Epithelial cell of alveolus of lung (primary cell): Measurements from ENCODE around the gene CSN3. TPM values are rescaled to one million over a fixed set of nuclear protein-coding genes. Genes with fewer than 3 reads are reported as not detected.

ENCODE experiments used
- total RNA-seq: library from RNA; depleted of rRNA; stranded (reverse); fragments of >200 nt; gene quantifications from 2 replicates; pipeline ENCODE4 v1.2.1, GENCODE V29; 2015

The CSN3 gene, protein sequence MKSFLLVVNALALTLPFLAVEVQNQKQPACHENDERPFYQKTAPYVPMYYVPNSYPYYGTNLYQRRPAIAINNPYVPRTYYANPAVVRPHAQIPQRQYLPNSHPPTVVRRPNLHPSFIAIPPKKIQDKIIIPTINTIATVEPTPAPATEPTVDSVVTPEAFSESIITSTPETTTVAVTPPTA
- total RNA-seq, result not detected in 2 replicates

DNA sequence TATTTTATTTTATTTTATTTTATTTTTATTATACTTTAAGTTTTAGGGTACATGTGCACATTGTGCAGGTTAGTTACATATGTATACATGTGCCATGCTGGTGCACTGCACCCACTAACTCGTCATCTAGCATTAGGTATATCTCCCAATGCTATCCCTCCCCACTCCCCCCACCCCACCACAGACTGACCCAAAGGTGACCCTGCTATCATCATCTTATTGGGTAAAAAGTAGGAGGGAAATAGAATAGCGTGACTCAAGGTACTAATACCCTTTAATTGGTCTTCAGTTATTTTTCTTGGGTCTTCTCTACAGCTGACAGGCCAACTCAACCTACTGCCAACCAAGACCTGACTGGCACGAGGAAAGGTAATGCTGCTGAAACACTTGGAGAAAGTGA, at the start of gene CSN3:
TSS of gene CSN3 (plus strand) at position 301 of the 400 bp plus-strand sequence. CDS start 2,223 bp downstream, outside the sequence.

DNA sequence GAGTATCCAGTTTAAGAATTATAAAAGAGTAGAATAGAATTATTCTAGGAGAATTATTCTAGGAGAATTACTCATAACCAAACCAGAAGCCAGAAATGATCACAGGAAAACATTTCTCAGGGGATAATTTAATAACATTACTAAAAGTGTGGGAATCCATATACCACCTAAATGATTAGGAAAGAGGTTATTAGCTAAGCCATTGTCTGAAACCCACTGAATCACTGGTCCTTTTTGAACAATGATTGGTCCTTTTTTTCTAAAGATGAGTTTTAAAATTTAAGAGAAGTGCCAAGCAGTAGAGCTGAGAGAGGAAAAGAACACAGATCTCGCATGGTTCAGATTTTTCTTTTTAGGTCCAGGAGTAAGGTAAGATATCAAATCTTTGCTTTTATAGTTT, 47.0 kb upstream of the CSN3 start, which contains the start of gene ODAM:
TSS of gene ODAM (plus strand) at position 301 of the 400 bp plus-strand sequence. CDS start 819 bp downstream, outside the sequence.

DNA sequence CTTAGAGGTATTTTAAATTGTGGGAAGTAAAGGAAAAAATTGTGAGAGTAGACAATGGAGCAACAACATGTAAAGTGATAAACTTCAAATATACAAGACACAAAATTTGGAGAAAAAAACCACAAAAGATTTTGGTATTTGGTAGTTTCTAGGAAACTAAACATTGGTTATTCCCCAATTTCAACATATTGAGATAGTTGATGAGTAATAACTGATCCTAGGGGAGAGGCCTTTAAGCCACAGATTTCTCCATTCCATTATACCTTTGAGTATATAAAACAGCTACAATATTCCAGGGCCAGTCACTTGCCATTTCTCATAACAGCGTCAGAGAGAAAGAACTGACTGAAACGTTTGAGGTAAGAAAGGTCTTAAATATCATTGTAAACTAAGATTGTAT, 16.6 kb upstream of the CSN3 start, which contains the start of gene FDCSP:
TSS of gene FDCSP (plus strand) at position 301 of the 400 bp plus-strand sequence. CDS start 5,071 bp downstream, outside the sequence.

Other genes starting within 250 kb of the CSN3 start
- gene STATH, start 246.6 kb upstream of the CSN3 start, total RNA-seq, result 0.80 TPM in 1 of 2 replicates, not detected in the other
- gene HTN3, start 214.1 kb upstream of the CSN3 start, total RNA-seq, result not detected in 2 replicates
- gene HTN1, start 192.2 kb upstream of the CSN3 start, total RNA-seq, result not detected in 2 replicates
- not detected in 2 replicates for gene PRR27, start 88.4 kb upstream of the CSN3 start, total RNA-seq
- not detected in 2 replicates for gene ODAM, start 46.9 kb upstream of the CSN3 start, total RNA-seq
- gene FDCSP, start 16.5 kb upstream of the CSN3 start, total RNA-seq, result 7.7 and 11.6 TPM in 2 replicates
- gene CABS1, start 92.4 kb downstream of the CSN3 start, total RNA-seq, result not detected in 2 replicates
- gene SMR3A, start 118.2 kb downstream of the CSN3 start, total RNA-seq, result not detected in 2 replicates
- not detected in 2 replicates for gene SMR3B, start 140.5 kb downstream of the CSN3 start, total RNA-seq
- not detected in 2 replicates for gene OPRPN, start 155.3 kb downstream of the CSN3 start, total RNA-seq
- gene MUC7, start 229.6 kb downstream of the CSN3 start, total RNA-seq, result not detected in 2 replicates